HG03575 (cell line): Measurements from ENCODE around the gene TNIP1.

Experiments used
- ATAC-seq: cut with Tn5 transposase; IDR thresholded peaks from one replicate; pipeline ENCODE4 v1.9.1; 2021; ENCODE audit not compliant: unreplicated experiment, insufficient number of reproducible peaks, low FRiP score; ENCODE audit errors: extremely low read depth

TNIP1 gene

GRCh38 chr5:151107738-151108520 is 27.1 kb upstream of the TNIP1 start:
- no peak for ATAC-seq

- ATAC-seq: no peak
Measured at GRCh38 chr5:151107084-151107483, 26.2 kb upstream of the TNIP1 start.

DNA sequence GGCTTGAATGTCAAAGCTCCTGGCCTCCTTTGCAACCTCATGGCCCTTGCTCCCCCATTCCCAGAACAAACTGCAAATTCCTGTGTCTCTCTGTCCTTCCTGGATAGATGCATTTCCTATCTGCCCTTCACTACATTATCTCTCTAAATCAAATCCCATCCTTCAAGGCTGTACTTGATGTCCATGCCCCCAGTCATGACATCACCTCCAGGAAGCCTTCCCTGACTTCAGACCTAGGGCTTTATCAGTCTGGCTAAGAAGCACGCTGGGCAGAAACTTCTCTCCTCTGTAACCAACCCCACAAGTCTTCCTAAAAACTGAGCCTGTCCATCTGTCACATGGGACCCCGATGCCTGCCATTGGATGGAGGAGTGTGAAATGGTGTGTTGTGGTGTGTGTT is 25.7 kb upstream of the TNIP1 start:
- no peak for ATAC-seq

DNA sequence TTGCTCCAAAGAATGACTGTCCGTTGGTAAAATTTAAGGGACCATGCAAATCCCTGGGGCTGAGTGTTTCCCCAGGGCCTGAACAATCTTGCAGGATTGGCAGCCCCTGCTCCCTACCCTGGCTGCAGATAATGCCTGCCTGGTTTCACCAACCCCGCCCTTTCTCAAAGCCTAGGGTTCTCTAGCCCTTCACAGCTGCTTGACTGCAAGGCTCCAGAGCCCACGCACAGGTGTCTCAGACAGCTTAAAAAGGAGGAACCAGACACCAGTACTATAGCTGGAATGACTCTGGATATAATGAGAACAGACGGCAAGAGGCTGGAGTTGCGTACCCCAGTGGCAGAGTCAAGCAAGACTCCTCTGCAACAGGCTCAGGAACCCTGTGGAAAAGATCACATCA is 25.2 kb upstream of the TNIP1 start:
- no peak for ATAC-seq

DNA sequence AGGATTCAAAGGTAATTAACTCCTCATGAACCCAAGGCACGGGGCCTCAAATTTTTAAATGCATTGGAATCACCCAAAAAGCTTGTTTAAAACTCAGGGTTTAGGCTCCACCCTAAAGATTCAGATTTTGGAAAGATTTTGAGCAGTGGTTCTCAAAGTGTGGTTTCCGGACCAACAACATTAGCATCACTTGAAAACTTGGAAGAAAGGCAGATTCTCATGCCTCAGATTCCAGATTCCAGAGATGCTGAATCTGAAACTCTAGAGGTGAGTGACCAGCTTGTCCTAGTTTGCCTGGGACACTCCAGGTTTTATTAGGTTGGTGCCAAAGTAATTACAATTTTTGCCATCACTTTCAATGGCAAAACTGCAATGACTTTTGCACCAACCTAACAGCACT is 24.7 kb upstream of the TNIP1 start:
- ATAC-seq: no peak

- ATAC-seq: no peak
Measured at GRCh38 chr5:151104795-151105194, 24.0 kb upstream of the TNIP1 start.

DNA sequence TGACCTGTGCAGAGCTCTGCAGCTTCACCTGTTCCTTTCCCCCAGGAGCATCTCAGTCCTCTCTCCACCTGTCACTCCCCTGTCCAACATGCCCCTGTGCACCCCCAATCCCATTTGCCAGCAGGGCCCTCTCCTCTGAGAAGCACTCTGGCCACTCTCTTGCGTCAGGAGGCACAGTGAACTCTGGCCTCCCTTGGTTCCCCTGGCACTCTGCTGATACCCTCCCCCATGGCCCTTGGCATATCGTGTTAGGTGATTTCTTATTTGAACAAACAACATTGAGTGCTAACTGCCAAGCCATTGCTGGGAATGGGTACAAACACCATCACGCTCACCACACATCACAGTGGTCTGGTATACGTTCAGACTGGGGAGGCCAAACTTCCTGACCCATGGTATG is 20.9 kb upstream of the TNIP1 start:
- ATAC-seq: no peak

DNA sequence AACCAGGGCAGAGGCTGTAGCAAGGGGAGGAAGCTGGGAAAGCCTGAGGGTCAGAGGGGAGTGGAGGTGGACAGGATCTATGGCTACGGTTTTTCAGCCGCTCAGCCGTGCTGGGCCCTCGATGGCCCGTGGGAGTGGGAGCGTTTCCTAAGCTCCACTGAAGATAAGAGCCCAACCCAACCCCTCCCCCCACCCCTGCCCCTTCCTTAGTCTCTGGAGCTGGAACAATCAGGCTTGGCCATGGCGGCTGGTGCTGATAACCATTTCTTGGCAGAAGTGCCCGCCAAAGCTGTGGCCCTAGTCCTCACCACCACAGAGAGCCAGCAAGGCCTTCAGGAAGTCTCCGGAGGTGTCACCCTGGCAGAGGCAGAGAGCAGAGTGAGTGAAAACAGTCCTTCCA is 20.3 kb upstream of the TNIP1 start:
- ATAC-seq: no peak

- no peak for ATAC-seq
Measured at GRCh38 chr5:151100681-151101080, 19.8 kb upstream of the TNIP1 start.

GRCh38 chr5:151098768-151099121 is 17.9 kb upstream of the TNIP1 start:
- no peak for ATAC-seq

GRCh38 chr5:151097820-151098767 is 17.3 kb upstream of the TNIP1 start:
- no peak for ATAC-seq

DNA sequence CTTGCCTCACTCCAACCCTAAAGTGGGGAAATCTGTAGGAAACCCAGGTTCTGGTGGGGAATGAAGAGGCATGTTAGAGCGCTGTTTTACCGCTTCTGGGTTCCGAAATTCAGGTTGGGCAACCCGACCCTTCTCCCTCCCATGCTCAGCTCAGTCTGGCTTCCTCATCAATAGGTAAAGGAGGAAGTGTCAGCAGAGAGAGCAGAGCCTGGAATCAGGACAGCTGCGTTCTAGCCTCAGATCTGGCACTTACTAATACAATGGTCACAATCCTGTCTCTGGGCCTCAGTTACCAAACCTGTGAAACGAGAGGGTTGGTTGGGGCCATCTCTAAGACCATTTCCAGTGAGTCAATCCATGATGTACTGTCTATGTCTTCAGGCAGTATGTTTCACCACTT is 16.2 kb upstream of the TNIP1 start:
- ATAC-seq: no peak

- ATAC-seq: no peak
Measured at GRCh38 chr5:151096001-151096373, 15.2 kb upstream of the TNIP1 start.

DNA sequence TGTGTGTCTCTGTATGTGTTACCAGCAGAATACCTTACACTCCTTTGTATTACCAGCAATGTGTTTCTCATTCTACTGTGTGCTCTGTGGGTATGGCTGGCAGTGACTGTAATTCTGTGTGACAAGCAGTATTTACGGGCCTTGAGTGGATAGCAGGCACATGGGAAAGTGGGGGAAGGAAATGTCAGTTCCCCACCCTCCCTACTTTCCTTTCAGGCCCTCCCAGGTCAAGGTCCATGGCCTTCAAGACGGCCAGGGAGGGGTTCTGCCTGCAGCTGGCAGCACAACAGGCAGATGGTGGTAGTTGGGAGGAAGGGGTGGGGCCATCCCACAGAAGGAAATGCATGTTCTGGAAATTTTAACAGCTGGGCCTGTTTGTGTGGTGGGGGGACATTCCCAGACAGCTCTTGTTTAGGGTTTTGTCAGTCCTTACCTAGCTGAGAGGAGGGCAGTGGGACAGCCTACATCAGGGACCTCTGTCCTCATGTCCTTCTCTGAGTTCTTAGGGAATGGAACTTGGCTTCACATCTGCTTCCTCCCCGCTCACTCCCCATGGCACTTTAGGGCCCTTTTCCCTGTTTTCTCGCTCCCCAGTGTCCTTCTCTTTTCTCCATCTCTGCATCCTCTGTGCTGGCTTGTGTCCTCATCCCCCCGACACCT is 14.6 kb upstream of the TNIP1 start:
- ATAC-seq: no peak

DNA sequence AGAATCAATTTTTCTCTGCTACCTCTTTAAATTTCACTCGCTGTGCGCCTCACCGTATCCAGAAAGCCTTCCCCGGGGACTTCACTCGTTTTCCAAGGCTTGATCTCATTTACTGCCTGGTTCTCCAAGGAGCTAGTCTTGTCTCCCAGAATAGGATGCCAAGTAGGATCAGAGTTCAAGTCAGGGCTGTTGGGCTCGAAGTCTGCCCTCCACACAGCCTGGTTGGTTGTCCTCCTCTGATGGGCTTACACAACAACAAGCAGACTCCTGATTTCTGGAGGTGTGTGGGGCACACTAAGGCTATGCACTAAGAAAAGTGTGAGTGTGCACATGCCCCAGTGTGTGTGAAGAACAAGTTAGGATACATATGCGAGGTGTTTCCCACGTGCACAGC is 14.0 kb upstream of the TNIP1 start:
- no peak for ATAC-seq

DNA sequence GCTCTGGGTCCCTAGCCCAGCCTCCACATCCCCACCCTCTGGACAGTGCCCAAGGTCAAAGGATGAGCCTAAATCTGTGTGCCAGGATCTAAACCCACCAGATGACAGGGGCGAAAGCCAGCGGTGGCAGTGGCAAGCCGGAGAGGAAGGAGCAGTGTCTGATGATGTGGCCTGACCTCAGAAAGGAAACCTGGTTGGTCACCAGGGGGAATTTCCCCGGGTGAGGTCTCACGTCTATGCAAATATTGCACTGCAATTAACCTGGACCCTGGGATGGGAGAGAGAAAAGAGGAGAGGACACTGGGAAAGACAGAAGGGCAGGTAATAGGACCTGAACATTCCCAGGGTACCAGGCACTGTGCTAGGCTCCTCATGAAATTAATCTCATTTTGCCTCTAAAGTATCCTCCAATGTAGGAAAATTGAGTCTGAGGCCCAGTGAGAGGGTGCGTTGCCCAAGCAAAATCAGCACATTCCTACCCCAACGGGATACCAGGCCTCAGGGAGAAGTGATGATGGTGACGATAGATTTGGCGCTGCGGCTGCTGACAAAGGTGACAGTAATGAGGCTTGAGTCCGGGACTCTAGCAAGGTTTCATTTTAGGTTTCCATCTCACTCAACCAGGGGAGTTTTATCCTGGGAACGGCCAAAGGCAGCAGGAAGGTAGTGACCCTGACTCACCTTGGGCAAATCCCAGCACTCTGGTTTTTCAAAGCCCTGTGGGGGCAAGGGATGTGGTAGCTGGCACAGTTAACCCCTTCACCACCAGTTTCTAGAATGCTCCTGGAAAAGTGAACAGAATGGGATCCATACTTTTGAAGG is 13.4 kb upstream of the TNIP1 start:
- peak; percentile 49 for ATAC-seq

- ATAC-seq: peak; percentile 6
Measured at GRCh38 chr5:151093476-151093889, 12.6 kb upstream of the TNIP1 start.

DNA sequence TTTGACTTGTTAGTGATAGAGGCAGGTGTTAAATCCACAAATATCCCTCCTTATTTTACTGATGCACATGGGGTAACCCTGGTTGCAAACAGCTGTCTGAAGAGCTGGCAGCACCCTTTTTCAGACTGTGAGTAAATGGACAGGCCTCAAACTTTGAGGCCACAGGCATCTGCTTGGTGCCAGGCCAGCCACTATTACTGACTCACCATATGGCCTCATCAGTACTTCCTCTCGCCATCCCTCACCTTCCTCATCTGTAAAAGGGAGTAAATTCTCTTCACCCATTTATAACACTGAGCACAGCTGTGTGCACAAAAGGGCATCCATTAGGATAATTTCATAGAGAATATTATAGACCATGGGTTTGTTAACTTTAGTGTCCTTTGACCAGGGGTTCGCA is 11.9 kb upstream of the TNIP1 start:
- ATAC-seq: no peak

GRCh38 chr5:151089726-151090125 is 8.9 kb upstream of the TNIP1 start:
- no peak for ATAC-seq
